ENCODE measurements around the gene MLYCD.

Gene MLYCD

GRCh38 chr16:83973581-83974385 is 74.9 kb downstream of the MLYCD start:
- H3K36me3 ChIP-seq = no peaks in the 10 kb centered on the region

GRCh38 chr16:83974475-83974874 is 75.6 kb downstream of the MLYCD start:
- no peak overlapping the region for H3K27ac ChIP-seq
- H3K9me3 ChIP-seq = peaks cover 21% of the 10 kb centered on the region
- peaks cover 12% of the 10 kb centered on the region; the same call in 1 of the 2 replicates for H3K4me1 ChIP-seq
- no peak overlapping the region for H3K9ac ChIP-seq
- H4K20me1 ChIP-seq = no peaks in the 10 kb centered on the region
- peaks cover 11% of the 10 kb centered on the region; the same call in 1 of the 2 replicates for H3K27me3 ChIP-seq
- H3K4me3 ChIP-seq = no peak overlapping the region
- TF ChIP-seq Cebpa-rat (IDR thresholded peaks at IDR 0.05) = no peak
- H3K4me2 ChIP-seq = peak overlapping the region; percentile 28; the same call in 1 of the 2 replicates
- H3K36me3 ChIP-seq = no peaks in the 10 kb centered on the region

More at GRCh38 chr16:83973581-83974385, 74.9 kb downstream of the MLYCD start:
- H4K20me1 ChIP-seq = no peaks in the 10 kb centered on the region
- no peak for TF ChIP-seq Cebpa-rat (IDR thresholded peaks at IDR 0.05)
- H3K4me2 ChIP-seq = peak overlapping the region; percentile 28; the same call in 1 of the 2 replicates
- peaks cover 15% of the 10 kb centered on the region for H3K9me3 ChIP-seq
- no peak overlapping the region for H3K9ac ChIP-seq
- no peak overlapping the region for H3K4me3 ChIP-seq
- peaks cover 15% of the 10 kb centered on the region for H3K27me3 ChIP-seq
- H3K27ac ChIP-seq = no peak overlapping the region
- H3K4me1 ChIP-seq = peaks cover 12% of the 10 kb centered on the region; the same call in 1 of the 2 replicates

DNA sequence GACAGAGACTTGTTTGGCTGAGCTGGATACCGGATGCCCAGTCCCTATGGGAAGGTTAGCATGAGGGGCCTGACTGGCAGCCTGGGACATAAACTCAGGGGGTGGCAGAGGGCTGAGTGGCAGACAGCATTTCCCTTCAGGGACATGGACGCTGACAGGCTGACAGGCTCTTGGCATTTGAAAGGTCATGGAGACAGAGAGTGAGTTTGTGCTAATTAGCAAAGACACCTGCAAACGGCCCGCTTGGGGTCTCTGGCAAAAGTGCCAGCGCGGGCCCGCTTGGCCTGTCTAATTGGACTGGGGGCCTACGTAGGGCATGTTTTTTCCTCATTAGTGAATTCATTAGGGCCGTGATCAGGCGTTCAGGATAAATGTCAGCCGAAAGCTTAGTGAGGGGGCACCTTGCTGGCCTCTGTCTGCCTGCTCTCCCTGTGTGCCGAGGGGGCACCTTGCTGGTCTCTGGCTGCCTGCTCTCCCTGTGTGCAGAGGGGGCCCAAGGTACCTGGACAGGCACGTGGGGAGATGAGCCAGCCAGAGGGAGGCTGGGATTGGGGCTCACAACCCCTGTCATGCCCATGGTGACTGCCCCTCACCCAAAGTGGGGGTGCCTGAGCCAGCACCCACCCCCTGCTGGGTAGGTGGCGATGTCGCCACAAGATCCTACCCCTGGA is 76.8 kb downstream of the MLYCD start:
- Histone ChIP-seq H4K20me1 (no peaks in the 10 kb centered on the region), H3K27me3 (no peaks in the 10 kb centered on the region), H3K27ac (no peak overlapping the region), H3K9ac (no peak overlapping the region), H3K9me3 (peaks cover 21% of the 10 kb centered on the region), H3K4me2 (no peak overlapping the region), H3K4me1 (peaks cover 12% of the 10 kb centered on the region; the same call in 1 of the 2 replicates), H3K36me3 (no peaks in the 10 kb centered on the region), H3K4me3 (no peak overlapping the region)
- no peak for TF ChIP-seq Cebpa-rat (IDR thresholded peaks at IDR 0.05)

All from BLaER1 (cell line).